Measurements from ENCODE around the gene SULT1E1. TPM values are rescaled to one million over a fixed set of nuclear protein-coding genes. Genes with fewer than 3 reads are reported as not detected.

Gene SULT1E1
- total and polyA plus RNA-seq, 2 of the 8 experiments (the other 6 are each of a cell fraction or from before 2014, with no cell fraction given), result not detected

DNA sequence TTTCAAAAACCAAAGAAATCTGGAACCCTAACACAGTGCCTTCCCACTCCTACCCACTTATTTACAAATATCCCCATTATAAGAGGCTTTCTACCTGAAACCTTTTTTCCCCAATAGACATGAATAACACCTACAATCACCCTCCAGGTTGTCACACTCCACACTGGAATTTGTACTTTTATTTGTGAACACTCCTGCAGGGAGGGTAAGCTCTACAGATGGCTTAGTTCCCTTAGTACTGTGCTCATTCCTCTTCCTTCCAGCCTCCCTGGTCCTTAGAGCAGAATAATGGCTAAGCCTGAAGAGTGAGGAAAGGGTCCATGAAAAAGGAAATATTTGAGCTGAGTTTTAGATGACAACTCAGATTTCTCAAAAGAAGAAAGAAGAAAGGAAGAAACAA, 22.2 kb upstream of the SULT1E1 start (continued):
- TF ChIP-seq CHD7 (IDR thresholded peaks at IDR 0.05; ENCODE audit: insufficient replicate concordance, low read length) (no peak), CHD1 (IDR thresholded peaks at IDR 0.05; ENCODE audit: low read depth, low read length) (no peak), JUN (IDR thresholded peaks at IDR 0.05; ENCODE audit: low read depth, low read length) (no peak), CBX8 (IDR thresholded peaks at IDR 0.05; ENCODE audit: borderline replicate concordance, low read depth, low read length) (no peak), JUND (IDR thresholded peaks at IDR 0.05; ENCODE audit: low read length) (no peak), EP300 (IDR thresholded peaks at IDR 0.05; ENCODE audit: borderline replicate concordance in 1 of 2, low read depth in 2 of 2, low read length in 2 of 2) (no peak), SIX5 (IDR thresholded peaks at IDR 0.05; ENCODE audit: low read depth, low read length) (no peak), SIN3A (conservative IDR thresholded peaks at IDR 0.05 in 1 of 2, IDR thresholded peaks at IDR 0.05 in 1 of 2; ENCODE audit: low read depth in 1 of 2, low read length in 2 of 2) (no peak), E2F6 (IDR thresholded peaks at IDR 0.05) (no peak), FOSL1 (IDR thresholded peaks at IDR 0.05; ENCODE audit: insufficient read depth, low read depth, low read length) (no peak)
